Occipital lobe (tissue), 2 donors: Measurements from ENCODE around the gene MIOS. TPM values are rescaled to one million over a fixed set of nuclear protein-coding genes. Genes with fewer than 3 reads are reported as not detected.
"Not testable (repeated sequence)": the region's sequence is repeated elsewhere in the genome, so short reads cannot be mapped to it uniquely, and the experiment has no call there.

ENCODE experiments used
- DNase-seq: peaks from one replicate; lab custom pipeline; 2025; lab: John Stamatoyannopoulos, UW
- total RNA-seq: library from RNA; depleted of rRNA; stranded (reverse); fragments of >200 nt; gene quantifications from one replicate; pipeline ENCODE4 v1.2.3, GENCODE V29; 2014

Gene MIOS
- total RNA-seq, 1 donor from 2014 or later: 86.4 TPM

DNA sequence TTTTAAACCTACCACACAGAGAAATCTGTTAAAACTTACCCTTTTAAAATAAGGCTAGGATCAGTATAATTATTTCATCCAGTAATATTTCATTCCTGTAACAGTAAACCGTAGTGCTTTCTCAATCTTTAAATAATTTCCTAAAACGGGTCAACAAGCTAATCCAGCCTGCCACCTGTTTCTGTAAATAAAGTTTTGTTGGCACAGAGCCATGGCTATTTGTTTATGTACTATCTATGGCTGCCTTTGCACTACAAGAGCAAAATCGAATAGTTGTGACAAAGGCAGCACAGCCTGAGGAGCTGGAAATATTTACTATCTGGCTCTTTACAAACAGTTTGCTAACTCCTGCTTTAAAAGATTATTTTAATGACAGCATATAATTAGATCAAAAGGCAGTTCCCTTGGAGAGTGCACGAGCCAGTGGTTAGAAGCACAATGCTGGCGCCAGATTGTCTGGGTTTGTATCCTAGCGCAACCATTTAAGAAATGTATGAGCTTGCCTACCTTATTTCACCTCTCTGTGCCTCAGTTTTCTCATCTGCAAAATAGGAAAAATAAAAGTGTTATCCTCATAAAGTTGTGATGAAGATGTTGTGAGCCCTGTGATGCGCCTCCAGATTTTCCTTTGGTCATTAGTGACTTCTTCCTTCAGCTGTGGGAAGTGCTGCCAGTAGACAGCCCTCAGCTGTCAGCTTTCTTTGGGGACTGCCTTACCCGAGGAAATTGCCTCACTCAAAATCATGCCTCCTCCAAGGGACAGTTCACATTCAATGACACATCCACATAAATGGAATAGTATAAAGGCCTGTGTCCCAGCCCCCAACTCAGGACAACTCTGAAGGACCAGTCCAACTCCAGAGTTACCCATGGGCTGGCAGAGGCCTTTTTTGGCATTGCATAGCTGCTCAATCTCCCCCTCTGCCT, 11.8 kb upstream of the MIOS start:
- DNase-seq: no peak

DNA sequence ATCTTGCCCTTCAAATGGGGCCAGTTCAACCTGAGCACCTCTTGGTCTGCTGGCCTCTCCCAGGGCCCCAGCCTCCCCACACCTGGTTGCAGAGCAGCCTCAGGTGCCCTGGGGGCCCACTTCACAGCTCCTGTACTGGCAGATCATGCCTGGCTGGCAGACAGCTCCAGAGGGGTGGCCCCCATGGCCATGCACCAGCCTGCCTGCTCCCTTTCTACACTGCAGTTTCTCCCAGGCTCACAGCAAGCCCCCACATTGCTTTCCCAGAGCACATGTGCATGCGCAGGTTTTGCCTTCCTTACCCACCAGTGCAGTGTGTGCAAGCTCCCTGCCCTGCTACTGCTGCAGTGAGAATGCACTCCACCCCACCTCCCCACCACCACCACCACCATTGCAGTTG, 9.8 kb upstream of the MIOS start:
- DNase-seq: no peak

DNA sequence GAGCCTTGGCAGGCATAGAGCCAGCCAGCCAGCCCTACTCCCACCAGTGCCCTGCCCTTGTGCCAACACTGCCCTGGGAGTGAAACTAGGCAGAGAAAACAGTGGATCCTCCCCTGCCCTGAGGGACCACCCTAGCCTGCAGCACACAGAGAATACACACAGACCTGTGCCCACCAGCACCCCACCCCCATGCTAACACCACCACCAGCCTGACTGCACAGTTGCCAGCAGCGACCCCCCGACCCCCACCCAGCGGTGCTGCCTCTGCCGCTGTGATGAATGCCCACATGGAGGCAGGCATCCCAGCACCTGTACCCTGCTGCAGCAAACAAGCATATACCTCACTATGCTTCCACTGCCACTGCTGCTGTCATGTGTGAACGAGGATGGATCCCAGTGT, 9.4 kb upstream of the MIOS start:
- no peak for DNase-seq

DNA sequence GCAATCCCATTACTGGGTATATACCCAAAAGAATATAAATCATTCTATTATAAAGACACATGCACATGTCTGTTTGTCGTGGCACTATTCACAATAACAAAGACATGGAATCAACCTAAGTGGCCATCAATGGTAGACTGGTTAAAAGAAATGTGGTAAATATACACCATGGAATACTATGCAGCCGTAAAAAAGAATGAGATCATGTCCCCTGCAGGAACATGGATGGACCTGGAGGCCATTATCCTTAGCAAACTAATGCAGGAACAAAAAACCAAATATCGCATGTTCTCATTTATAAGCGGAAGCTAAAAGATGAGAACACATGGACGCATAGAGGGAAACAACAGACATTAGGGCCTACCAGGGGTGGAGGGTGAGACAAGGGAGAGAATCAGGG, 5.1 kb upstream of the MIOS start:
- DNase-seq: not testable (repeated sequence)

DNA sequence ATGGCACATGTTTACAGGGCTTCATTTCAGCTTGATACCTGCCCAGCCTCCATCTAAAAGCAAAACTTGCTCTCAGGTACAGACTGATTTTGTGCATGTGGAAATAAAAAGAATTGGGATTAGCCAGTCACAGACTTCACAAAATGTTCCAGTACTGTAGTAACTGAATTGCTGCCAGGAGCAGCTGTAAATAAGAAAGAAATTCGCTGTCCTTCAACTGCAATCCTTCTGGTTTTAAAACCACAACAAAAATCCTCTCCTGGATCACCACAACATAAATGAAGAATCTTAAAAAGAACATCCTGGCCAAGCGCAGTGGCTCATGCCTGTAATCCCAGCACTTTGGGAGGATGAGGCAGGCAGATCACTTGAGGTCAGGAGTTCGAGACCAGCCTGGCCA, 3.9 kb upstream of the MIOS start:
- no peak for DNase-seq

DNA sequence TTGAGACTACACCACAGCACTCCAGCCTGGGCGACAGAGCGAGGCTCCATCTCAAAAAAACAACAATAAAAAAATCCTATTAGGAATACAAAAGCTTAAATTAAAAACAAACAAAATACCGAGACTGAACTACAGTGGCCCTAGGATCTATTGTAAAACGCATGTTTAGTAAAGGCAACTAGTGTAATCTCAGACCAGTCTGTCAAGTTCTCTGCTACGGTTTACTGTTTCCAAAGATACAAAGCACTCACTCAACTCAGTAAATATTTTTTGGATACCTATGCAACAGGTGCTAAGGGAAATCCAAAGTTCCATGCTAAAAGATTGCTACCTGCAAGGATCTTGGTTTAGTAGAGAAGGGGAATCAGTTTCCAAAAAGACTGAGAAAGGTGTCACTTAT, 3.4 kb upstream of the MIOS start:
- no peak for DNase-seq

DNA sequence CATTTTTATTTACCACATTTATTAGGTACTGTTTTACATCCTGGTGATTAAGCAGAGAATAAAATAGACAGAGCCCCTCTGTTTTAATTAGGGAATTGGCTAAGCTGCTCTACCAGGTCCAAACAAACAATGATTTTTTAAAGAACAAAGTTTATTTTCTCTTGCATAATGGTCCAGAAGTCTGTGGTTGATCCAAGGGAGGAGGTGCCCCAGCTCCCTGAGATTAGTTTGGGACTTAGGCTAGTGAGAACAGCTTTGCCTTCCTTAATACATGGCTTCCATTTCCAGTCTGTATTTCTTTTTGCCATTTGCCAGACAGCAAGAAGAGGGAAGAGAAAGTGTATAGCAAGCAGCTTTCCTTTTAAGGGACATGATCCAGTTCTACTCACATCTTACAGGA, 2.9 kb upstream of the MIOS start:
- DNase-seq: no peak

DNA sequence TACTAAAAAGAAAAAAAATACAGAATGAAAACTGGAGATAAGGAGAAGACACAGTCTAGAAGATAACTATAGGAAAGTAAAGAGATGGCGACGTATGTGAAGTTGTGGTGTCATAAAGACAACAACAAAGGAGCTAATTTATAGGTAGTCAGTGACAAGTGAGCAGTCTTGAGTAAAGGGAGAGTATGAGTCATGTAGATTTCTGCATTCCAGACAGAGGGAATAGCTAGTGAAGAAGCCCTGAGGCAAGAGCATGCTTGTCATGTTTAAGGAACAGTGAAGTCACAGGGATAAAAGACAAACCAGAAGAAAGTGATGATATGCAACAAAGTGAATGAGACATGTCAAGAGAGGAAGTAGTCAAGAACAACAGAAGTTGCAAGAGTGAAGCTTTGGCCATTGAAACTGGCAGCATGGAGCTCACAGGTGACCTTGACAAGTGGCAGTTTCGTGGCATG, 2.3 kb upstream of the MIOS start:
- DNase-seq: no peak

DNA sequence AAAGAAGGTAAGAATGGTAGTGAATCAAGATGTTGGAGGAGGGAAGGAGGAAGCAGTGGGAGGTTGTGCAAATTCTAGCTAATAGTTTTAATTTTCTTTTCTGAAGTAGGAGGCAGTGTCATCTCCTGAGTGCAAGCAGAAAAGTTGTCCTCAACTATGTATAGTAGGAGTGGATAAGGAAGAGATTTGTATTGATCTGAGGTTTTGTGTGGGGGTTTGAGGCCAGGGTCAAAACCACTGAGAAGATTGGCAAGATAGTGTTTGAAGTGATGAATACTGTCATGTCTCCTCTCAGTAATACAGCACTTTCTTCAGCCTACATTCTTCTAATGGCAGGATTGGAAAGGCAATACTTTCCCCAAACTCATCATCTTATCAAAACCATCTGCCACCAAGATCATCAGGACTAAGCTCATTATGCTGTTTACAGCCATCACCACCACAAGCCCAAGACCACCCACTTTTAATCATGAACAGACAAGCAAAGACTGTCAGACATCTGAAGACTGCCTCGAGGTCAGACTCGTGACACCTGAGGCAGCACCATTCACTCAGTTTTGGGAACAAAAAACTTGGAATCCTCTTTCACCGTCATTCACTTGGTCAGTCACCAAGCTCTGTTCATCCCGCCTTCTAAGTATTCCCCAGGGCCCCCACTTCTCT, 1.5 kb upstream of the MIOS start:
- DNase-seq: no peak

DNA sequence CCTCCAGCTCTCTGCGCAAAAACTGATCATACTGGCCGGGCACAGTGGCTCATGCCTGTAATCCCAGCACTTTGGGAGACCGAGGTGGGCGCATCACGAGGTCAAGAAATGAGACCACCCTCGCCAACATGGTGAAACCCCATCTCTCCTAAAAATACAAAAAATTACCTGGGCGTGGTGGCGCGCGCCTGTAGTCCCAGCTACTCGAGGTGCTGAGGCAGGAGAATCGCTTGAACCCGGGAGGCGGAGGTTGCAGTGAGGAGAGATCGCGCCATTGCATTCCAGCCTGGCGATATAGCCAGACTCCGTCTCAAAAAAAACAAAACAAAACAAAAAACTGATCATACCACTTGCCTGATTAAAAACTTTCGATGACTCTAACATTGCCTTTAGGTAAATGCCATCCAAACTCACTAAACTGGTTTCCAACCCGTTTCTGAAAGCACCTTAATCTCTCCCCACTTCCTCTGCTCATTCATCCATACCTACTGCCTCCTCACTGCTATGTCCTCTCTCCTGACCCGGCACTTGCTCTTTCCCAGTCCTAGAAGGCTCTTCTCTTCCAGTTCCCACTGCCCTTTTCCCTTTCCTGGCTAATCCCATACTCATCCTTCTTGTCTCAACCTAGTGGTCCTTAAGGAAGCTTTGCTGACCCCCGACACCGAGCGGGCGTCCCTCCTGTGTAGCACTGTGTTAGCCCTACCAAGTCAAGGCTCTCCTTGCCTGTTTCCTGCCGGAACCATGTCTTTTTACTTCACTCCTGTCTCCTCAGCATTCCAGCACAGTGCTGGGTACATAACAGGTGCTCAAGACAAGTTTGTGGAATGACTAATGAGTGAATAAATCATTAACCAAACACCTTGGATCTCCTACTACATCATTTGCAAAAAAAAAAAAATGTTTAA, 686 bp upstream of the MIOS start:
- no peak for DNase-seq

DNA sequence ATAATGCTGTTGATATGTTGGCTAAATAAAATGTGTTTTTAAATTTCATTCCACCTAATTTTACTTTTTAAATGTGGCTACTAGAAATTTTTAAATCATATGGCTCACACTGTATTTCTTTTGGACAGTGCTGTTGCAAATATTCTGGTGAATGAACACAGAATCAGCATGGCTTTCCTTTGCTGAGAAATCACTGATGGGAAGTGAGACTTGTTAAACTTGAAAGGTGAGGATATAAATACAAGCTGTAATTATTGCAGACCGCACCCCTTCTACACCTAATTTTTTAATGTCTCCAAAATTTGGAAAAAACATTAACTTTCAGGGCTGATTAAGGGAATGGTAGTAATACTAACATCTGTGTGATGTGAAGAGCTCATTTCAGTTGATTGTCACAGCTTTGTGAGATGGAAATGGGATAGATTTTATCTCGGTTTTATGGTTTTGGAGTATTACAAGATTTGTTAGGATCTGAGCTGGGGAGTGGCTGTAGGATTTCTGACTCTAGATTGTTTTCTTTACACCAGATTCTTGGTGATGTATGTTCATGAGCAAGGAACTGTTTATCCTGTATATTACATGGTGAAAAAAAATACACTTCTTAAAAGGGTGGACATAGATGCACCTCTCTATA, 1.3 kb downstream of the MIOS start:
- no peak for DNase-seq

DNA sequence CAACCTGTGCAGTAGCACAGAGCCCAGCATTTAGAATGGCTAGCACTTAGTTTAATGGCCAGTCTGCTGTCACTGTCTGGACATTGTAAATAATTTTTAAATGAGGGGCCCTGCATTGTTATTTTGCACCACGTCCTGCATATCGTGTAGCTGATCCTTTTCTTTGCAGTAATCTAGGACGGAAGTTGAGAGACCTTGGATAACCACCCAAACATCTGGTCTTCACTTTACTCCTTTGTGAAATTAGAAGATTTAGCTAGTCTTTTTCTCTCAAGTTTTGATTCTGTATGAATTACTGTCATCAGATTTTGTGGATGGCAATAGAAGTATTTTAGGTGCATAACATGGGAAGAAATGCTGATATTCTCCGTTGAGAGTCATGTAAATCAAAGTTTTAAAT, 1.9 kb downstream of the MIOS start:
- DNase-seq: no peak

DNA sequence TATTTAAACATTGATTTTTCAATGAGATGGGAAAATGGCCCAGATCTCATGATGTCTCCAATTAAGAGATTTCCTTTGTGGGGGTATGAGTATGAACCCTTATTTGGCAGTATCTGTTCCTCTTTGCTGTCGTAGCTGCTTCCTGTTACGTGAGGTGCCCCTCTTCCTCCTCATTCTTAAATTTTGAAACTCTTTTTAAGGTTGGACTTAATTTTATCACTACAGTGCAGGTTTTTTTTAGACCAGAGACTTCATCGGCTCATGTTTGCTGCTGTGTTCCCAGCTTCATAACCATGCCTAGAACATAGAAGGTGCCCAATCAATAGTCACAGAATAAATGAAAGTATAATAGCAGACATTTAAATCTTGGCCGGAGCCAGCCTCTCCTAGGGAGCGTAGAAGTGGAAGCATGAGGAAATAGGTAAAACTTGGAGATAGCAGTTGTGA, 2.4 kb downstream of the MIOS start:
- no peak for DNase-seq

DNA sequence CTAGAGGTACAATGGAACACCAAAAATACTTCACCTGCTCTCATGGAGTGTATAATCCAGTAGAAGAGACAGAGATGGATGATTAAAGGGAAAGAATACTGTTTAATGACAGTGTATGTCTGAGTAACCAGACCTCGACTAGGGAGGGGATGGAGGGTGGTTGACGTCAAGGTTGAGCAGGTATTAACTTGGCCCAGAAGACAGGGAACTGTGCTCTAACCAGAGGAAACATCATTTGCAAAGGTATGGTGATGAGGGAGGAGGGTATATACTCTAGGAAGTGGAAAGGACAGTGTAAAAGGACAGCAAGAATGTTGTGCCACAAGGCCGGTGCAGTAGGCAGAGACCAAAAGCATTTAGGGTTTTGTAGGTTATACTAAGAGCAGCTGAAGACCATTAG, 2.9 kb downstream of the MIOS start:
- DNase-seq: no peak

DNA sequence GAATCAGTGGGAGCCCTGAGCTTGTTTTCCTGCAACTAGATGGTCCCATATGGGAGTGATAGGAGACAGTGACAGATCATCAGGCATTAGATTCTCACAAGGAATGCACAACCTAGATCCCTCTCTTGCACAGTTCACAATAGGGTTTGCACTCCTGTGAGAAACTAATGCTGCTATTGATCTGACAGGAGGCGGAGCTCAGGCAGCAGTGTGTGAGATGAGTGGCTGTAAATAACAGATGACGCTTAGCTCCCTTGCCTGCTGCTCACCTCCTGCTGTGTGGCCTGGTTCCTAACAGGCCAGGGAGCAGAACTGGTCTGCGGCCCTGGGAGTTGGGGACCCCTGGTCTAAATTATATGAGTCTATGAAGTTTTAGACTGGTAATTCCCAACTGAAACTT, 3.9 kb downstream of the MIOS start:
- DNase-seq: no peak

DNA sequence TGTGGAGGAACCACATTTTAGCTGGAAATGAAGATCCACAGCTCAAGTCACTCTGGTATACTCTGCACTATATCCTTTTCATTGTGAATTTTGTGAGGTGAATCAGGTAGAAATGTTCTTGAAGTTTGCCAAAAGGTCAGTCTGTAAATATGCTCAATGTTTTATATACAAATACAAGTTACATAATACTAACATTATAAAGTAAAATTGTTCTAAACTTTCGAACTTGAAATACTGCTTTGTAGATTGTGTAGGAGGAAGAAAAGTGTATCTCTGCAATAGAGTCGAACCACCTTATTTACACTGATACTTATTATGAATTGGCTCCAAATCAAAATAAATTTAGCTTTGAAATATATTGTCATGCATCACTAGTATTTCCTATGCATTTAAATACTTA, 7.0 kb downstream of the MIOS start:
- no peak for DNase-seq

DNA sequence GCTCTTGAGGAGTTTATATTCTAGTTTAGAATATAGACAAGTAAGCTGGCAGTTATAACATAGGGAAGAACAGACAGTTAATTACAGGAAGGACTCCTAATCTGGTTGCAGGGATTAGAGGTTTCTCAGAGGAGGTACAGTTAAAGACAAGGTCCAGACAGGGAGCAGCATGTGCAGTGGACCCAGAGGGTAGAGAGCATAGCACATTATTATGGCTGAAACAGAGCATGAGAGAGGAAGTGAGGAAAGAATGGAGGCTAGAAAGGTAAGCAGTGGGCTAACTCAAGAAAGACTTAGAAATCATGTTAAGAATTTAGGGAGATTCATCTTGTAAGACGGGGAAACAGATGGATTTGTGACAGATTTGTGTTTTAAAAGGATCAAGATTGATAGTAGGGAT, 9.7 kb downstream of the MIOS start:
- DNase-seq: no peak

DNA sequence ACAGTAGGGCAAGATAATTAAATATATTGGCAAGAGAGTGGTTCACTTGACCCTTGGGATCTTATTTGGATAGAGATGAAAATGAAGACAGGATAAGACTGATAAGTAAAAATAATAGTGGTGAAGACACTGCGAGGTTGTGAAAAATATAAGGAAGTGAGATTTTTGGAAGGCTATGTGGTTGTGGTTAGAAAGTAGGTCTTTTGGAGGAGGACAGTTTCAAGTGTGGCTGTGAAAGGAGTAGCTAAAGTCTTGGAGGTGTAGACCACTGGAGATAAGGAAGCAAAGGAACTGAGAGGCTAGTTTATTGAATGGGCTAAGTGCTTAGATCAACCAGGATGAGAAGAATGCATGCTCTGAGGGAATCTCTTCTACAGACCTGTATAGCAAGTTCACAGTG, 11.2 kb downstream of the MIOS start:
- DNase-seq: no peak

DNA sequence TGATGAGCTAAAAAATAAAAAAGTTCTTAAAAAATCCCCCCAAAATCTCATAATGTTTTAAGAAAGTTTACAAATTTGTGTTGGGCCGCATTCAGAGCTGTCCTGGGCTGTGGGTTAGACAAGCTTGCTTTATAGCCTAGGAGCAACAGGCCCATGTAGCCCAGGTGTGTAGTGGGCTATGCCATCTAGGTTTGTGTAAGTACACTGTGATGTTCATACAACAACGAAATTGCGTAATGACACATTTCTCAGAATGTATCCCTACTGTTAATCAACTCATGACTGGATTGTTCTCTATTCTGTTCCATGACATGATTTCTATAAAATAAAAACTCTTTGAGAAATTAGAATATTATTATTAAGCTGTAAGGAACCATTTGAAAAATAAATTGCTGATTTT, 13.0 kb downstream of the MIOS start:
- DNase-seq: no peak

DNA sequence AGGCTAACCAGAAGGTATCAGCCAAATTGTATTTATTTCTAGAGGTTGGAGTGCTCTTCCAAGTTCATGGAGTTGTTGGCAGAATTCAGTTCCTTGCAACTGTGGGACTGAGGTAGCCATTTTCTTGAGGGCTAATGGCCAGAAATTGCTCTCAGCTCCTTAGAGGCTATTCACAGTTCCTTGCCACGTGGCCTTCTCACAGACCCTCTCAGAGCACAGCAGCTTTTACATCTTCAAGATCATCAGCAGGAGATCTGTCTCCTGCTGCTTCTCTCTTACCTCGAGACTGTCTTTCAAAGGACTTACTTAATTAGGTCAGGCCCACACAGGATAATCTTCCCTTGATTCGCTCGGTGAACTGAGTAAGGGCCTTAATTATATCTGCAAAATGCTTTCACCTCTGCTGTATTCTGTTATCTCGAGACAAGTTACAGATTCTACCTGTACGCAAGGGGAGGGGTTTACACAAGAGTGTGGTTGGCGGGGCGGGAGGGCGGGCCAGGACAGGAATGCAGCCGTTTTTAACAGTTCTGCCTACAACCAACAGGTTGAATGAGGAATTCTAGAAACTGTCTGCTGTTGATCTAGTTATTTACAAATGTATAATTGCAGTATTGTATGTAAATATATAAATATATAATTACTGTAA, 15.0 kb downstream of the MIOS start:
- DNase-seq: no peak

DNA sequence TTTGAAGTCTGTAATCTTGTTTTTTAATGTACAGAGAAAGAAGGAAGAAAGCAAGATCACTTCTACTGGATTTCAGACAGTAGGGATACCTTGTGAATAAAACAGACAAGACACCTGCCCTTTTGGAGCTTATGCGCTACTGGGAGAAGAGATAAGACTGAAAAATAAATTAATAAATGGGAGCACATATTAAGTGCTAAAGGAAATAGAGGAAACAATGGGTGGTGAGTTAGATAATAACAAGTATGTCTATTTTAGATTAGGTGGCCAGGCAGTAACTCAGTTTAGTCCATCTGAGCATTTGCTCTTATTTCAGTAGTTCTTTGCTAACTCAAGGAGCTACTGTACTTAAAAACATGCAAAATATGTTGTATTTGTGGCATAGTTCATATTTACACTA, 15.9 kb downstream of the MIOS start:
- no peak for DNase-seq
